Lower lobe of right lung (tissue), 2 donors: ENCODE data around the gene SLC7A6. TPM values are rescaled to one million over a fixed set of nuclear protein-coding genes. Genes with fewer than 3 reads are reported as not detected.

Experiments
- ATAC-seq, 2 donors: fragments of 200-7000 bp; cut with Tn5 transposase; one replicate each; pipeline ENCODE4 v1.9.1; 2020 to 2022; ENCODE audit warnings: mild to moderate bottlenecking in 2 of 2, moderate library complexity in 2 of 2
- DNase-seq: peaks from one replicate; pipeline ENCODE4 v3.0.0-alpha.2; 2020
- H3K27ac ChIP-seq: fragments of 200-600 bp; one replicate; pipeline ENCODE4 v1.8.0; 2022
- H3K27me3 ChIP-seq: fragments of 200-600 bp; one replicate; pipeline ENCODE4 v1.8.0; 2022; ENCODE audit warnings: low read depth
- H3K36me3 ChIP-seq: fragments of 200-600 bp; one replicate; pipeline ENCODE4 v1.8.0; 2022; ENCODE audit warnings: mild to moderate bottlenecking
- H3K4me1 ChIP-seq: fragments of 200-600 bp; one replicate; pipeline ENCODE4 v1.8.0; 2022
- H3K4me3 ChIP-seq: fragments of 200-600 bp; one replicate; pipeline ENCODE4 v1.8.0; 2022; ENCODE audit warnings: mild to moderate bottlenecking
- H3K9me3 ChIP-seq: fragments of 200-600 bp; one replicate; pipeline ENCODE4 v1.8.0; 2022
- intact Hi-C: fragments of 100-400 bp; cut with DNase I; formaldehyde crosslinking; loops from one replicate; pipeline ENCODE4 v1.11.0; 2022
- total RNA-seq: library from RNA; stranded (reverse); fragmentation: NEBNext Ultra II Directional; extraction: Animal tissue kit (Norgen Biotek cat#: 25700); gene quantifications from one replicate; pipeline ENCODE4 v1.2.1, GENCODE V29; 2021
- TF ChIP-seq, protein P1 (sequence below): fragments of 200-600 bp; IDR thresholded peaks from one replicate; pipeline ENCODE4 v1.8.0; 2022; ENCODE audit warnings: antibody characterized with exemption, mild to moderate bottlenecking
- donor health status: DM: no; HTN: yes; CAD: no; lungs with severe emphysema.

Gene SLC7A6
- total RNA-seq, 1 donor from 2014 or later = 47.1 TPM

DNA sequence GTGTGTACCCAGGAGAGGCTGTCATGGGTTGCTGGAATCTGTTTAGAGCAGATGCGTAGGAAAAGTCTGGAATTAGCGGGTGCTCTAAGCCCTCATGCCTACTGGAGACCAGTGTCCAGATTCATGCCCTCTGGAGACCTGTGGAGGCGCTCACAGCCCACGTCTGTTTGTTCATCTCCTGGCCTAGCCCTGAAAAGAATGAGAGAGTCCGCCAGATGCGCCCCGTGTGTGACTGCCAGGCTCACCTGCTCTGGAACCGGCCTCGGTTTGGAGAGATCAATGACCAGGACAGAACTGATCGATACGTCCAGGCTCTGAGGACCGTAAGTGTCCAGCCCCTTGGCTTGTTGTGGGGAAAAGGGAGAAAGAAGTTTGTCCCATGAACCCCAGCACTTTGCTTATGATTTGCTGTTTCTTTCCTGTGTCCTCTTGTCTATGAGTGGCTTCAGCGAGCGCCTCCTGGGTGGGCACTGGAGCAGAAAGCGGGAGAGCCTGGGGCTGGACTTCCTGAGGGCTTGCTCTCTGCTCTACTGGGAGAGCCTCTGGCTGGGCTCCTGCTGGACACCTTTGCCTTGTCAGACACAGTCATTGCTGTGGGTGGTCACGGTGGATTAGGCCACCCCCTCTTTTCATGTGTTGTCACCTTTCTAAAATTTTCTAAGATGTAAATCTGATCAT lies 81.8 kb downstream of the SLC7A6 start:
- intact Hi-C loops = no loop called here
- DNase-seq (no peak), ATAC-seq (no peak)
- H3K36me3 ChIP-seq = peaks cover 95% of the 10 kb centered on the region
- no peak overlapping the region for H3K27ac ChIP-seq
- TF ChIP-seq, protein P1, sequence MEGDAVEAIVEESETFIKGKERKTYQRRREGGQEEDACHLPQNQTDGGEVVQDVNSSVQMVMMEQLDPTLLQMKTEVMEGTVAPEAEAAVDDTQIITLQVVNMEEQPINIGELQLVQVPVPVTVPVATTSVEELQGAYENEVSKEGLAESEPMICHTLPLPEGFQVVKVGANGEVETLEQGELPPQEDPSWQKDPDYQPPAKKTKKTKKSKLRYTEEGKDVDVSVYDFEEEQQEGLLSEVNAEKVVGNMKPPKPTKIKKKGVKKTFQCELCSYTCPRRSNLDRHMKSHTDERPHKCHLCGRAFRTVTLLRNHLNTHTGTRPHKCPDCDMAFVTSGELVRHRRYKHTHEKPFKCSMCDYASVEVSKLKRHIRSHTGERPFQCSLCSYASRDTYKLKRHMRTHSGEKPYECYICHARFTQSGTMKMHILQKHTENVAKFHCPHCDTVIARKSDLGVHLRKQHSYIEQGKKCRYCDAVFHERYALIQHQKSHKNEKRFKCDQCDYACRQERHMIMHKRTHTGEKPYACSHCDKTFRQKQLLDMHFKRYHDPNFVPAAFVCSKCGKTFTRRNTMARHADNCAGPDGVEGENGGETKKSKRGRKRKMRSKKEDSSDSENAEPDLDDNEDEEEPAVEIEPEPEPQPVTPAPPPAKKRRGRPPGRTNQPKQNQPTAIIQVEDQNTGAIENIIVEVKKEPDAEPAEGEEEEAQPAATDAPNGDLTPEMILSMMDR = no peak
- H3K9me3 ChIP-seq = no peaks in the 10 kb centered on the region
- no peaks in the 10 kb centered on the region for H3K4me1 ChIP-seq
- H3K27me3 ChIP-seq = no peaks in the 10 kb centered on the region
- H3K4me3 ChIP-seq = no peak overlapping the region

DNA sequence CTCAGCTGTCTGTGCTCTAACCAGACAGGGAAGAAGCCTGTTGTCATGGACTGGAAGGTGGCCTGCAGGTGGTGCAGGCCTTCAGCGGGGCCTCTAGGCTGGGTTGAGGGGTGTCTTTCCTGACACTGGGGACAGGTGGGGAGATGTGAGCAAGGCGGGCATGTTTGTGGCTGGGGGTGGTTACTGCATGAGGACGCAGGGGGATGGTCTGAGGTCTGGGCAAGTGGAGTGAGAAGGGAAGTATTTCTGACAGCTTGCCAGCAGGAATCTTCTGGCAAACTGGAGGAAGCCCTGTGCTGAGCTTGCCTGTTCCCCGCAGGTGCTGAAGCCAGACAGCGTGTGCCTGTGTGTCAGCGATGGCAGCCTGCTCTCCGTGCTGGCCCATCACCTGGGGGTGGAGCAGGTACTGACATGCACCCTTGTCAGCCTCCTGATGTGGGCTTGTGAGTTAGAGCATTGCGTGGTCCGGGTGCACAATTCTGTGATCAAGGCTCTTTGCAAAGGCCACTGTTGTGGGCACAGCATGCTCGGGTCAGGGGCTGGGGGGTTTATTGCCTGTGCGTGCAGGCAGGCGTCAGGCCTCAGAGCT lies 82.7 kb downstream of the SLC7A6 start:
- TF ChIP-seq, protein P1 = no peak
- Histone ChIP-seq H3K27me3 (no peaks in the 10 kb centered on the region), H3K9me3 (no peaks in the 10 kb centered on the region), H3K4me3 (no peak overlapping the region), H3K27ac (no peak overlapping the region), H3K4me1 (no peaks in the 10 kb centered on the region), H3K36me3 (peaks cover 93% of the 10 kb centered on the region)
- intact Hi-C loops = no loop called here
- ATAC-seq (no peak), DNase-seq (no peak)

DNA sequence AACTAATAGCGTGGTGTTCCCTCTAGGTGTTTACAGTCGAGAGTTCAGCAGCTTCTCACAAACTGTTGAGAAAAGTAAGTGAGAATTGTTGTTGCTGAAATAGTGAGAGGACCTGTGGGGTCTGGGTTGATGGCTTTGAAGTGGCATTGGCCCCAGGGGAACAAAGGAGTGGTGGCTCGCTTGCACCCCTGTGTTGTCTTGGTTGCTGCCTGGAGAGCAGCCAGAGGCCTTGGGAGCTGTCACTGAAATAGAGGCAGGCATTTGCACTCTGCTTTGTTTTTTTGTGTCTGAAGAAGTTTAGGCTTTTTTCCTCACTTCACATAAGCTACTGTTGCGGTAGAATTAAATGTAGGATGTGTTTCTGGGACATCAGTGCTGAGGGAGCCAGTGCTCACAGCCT lies 83.3 kb downstream of the SLC7A6 start:
- no peaks in the 10 kb centered on the region for H3K27me3 ChIP-seq
- intact Hi-C loops = no loop called here
- no peak overlapping the region for H3K4me3 ChIP-seq
- no peaks in the 10 kb centered on the region for H3K4me1 ChIP-seq
- no peak for DNase-seq
- ATAC-seq = no peak
- TF ChIP-seq, protein P1 = no peak
- no peaks in the 10 kb centered on the region for H3K9me3 ChIP-seq
- no peak overlapping the region for H3K27ac ChIP-seq
- peaks cover 93% of the 10 kb centered on the region for H3K36me3 ChIP-seq

DNA sequence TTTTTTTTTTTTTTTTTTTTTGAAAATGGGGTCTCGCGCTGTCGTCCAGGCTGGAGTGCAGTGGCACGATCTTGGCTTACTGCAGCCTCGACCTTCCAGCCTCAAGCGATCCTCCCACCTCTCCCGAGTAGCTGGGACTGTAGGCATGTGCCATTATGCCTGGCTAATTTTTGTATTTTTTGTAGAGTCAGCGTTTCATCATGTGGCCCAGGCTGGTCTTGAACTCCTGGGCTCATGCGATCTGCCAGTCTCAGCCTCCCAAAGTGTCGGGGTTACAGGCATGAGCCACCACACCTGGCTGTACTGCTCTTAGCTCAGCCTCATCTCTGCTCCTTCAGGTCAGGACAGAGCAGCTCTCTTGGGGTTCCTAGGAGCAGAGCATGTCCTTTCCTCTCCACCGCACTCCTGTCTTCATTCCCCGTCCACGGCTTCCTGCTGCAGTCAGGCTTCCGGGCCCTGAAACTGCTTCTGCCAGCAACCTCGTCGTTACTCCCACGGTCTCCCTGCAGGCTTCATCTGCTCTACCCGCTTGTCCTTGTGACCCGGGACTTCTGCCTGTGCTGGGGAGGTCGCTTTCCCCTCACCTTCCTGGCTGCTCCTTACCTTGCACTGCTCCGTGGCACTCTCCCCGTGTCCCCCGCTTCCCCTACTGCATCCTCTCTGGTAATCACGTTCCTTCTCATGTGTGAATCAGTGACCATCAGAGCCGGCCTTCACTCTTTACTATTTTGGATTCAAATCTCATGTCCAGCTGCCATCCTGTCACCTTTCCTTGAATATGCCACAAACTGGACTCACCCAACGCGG lies 84.5 kb downstream of the SLC7A6 start:
- H3K4me1 ChIP-seq = no peaks in the 10 kb centered on the region
- no peak overlapping the region for H3K27ac ChIP-seq
- DNase-seq = no peak
- peaks cover 93% of the 10 kb centered on the region for H3K36me3 ChIP-seq
- ATAC-seq = no peak
- no peaks in the 10 kb centered on the region for H3K27me3 ChIP-seq
- intact Hi-C loops = no loop called here
- H3K9me3 ChIP-seq = no peaks in the 10 kb centered on the region
- TF ChIP-seq, protein P1 = no peak
- H3K4me3 ChIP-seq = no peak overlapping the region

DNA sequence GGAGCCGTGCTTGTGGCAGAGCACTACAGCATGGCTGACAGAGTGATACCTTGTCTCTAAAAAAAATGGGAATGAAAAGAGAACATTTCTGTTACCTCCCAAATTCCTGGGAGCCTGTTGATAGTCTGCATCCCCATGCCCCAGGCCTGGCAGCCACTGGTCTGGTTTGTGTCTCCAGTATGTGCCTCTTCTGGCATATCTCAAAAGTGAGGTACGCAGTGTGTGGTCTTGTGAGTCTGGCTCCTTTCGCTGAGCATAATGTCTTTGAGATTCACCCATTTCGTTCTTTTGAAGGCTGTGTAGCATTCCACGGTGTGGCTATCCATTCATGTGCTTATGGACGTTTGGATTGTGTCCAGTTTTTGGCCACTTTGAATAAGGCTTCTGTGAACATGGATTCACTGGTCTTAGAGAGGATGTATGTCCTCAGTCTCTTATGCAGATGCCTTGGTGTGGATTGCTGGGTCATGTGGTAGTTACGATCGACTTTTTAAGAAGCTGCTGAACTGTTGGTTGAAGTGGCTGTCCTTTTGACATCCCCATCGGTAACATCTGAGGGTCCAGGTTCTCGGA lies 85.6 kb downstream of the SLC7A6 start:
- Histone ChIP-seq H3K9me3 (no peaks in the 10 kb centered on the region), H3K4me1 (no peaks in the 10 kb centered on the region), H3K4me3 (no peak overlapping the region), H3K27me3 (no peaks in the 10 kb centered on the region), H3K36me3 (peaks cover 99% of the 10 kb centered on the region), H3K27ac (no peak overlapping the region)
- intact Hi-C loops = no loop called here
- no peak for DNase-seq
- no peak for ATAC-seq
- TF ChIP-seq, protein P1 = no peak
